ENCODE results near the gene C17orf107. TPM values are rescaled to one million over a fixed set of nuclear protein-coding genes. Genes with fewer than 3 reads are reported as not detected.
"Not testable (repeated sequence)": the region's sequence is repeated elsewhere in the genome, so short reads cannot be mapped to it uniquely, and the experiment has no call there.

The C17orf107 gene
- total RNA-seq, 4 donors from 2014 or later = 0.90 to 2.0 (median 1.3) TPM

DNA sequence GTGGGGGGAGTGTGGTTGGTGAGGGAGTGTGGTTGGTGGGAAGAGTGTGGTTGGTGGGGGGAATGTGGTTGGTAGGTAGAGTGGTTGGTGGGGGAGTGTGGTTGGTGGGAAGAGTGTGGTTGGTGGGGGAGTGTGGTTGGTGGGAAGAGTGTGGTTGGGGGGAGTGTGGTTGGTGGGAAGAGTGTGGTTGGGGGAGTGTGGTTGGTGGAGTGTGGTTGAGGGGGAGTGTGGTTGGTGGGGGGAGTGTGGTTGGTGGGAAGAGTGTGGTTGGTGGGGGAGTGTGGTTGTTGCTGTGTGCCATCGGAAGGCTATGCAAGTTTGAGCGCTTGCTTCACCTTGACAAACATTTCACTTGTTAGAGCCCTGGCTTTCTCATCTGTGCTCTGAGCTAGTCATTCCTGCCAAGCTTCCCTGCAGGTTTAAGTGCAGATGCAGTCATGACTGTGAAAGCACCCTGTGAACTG lies 46.1 kb upstream of the C17orf107 start:
- TF ChIP-seq EP300 (IDR thresholded peaks at IDR 0.05) (no peak), POLR2A (IDR thresholded peaks at IDR 0.05) (no peak)
- TF ChIP-seq, protein P1, sequence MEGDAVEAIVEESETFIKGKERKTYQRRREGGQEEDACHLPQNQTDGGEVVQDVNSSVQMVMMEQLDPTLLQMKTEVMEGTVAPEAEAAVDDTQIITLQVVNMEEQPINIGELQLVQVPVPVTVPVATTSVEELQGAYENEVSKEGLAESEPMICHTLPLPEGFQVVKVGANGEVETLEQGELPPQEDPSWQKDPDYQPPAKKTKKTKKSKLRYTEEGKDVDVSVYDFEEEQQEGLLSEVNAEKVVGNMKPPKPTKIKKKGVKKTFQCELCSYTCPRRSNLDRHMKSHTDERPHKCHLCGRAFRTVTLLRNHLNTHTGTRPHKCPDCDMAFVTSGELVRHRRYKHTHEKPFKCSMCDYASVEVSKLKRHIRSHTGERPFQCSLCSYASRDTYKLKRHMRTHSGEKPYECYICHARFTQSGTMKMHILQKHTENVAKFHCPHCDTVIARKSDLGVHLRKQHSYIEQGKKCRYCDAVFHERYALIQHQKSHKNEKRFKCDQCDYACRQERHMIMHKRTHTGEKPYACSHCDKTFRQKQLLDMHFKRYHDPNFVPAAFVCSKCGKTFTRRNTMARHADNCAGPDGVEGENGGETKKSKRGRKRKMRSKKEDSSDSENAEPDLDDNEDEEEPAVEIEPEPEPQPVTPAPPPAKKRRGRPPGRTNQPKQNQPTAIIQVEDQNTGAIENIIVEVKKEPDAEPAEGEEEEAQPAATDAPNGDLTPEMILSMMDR (IDR thresholded peaks at IDR 0.05) = no peak
- Histone ChIP-seq H3K9me3 (no peaks in the 10 kb centered on the region), H3K4me3 (no peak overlapping the region), H3K27ac (peak overlapping the region in 1 of 4 donors; percentile 5), H3K27me3 (no peaks in the 10 kb centered on the region), H3K4me1 (peaks cover 0 to 75% (median 24%) of the 10 kb centered on the region in 4 donors), H3K36me3 (no peaks in the 10 kb centered on the region)
- DNase-seq (ENCODE audit: low spot score in 2 of 2) = no peak
- WGBS, 2 donors = 88 to 93% methylated on average over 2 of the region's 2 CpGs

DNA sequence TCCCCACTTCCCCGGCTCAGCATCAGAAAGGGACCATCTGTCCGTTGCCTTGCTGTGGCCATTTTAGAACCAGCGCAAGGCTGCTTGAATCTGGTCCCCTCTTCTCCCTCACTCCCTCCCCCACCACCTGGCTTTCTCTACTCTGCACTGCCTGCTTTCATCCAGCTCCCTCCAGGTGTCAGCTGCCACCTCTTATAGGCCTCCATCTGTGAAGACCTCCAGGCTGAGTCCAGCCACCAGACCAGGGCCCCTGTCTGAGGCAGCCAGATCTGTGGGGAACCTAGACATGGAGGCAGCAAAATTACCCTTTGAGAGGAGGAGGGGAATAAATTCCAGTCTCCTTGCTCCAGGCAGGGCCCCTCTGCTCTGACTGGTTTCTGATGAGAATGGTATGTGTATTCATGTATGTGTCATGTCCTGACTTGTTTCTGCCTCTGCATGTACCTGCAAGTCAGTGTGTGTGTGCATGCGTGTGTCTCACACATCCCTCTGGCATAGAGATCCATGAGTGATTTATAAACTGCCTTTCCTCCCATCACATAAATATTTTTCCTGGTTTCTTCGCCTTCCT lies 45.1 kb upstream of the C17orf107 start:
- DNase-seq (ENCODE audit: low spot score in 2 of 2) = no peak
- H3K9me3 ChIP-seq = no peaks in the 10 kb centered on the region
- TF ChIP-seq EP300 (IDR thresholded peaks at IDR 0.05) (no peak), POLR2A (IDR thresholded peaks at IDR 0.05) (no peak)
- TF ChIP-seq, protein P1 (IDR thresholded peaks at IDR 0.05) = no peak
- H3K4me1 ChIP-seq = peaks cover 0 to 75% (median 29%) of the 10 kb centered on the region in 4 donors
- no peaks in the 10 kb centered on the region for H3K27me3 ChIP-seq
- WGBS, 2 donors = 89 to 92% methylated on average over 5 of the region's 5 CpGs
- no peak overlapping the region for H3K4me3 ChIP-seq
- H3K27ac ChIP-seq = peak overlapping the region in 1 of 4 donors; percentile 5
- H3K36me3 ChIP-seq = no peaks in the 10 kb centered on the region

DNA sequence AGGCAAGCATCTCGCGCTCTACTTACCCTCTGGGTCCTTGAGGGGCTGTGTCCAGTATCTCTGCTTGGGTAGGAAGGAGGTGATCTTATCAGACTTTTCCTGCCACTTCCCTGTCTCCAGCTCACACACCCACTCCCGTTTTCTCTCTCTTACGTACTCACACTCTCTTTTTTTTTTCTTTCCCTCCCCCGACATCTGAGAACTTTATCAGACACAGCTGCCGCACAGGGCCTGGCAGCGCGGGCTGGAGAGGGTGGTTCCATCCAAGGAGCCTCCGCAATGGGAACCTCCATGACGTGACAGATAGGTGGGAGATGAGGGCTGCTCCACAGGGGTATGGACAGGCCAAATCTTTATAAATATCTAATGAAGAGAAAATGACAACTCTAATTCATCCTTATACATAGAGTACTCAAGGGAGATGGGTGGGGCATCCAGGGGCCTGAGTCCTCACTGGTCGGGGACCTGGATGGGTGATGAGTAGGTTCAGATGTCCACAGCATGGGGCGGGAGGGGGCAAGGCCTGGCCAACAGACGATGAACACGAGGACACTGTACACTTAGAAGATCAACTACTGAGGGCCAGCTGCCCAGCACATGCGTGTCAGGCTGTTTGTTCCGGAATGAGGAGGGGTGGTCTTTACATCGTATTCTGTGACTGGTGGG lies 42.9 kb upstream of the C17orf107 start:
- Histone ChIP-seq H3K36me3 (no peaks in the 10 kb centered on the region), H3K27ac (peak overlapping the region in 3 of 4 donors; percentile 76 to 91 (median 86)), H3K4me1 (peaks cover 0 to 74% (median 38%) of the 10 kb centered on the region in 4 donors), H3K4me3 (no peak overlapping the region), H3K27me3 (no peaks in the 10 kb centered on the region), H3K9me3 (no peaks in the 10 kb centered on the region)
- WGBS, 2 donors = 79 to 81% methylated on average over 17 of the region's 17 CpGs
- DNase-seq (ENCODE audit: low spot score in 2 of 2) = no peak
- TF ChIP-seq POLR2A (IDR thresholded peaks at IDR 0.05) = no peak
- TF ChIP-seq, protein P1 (IDR thresholded peaks at IDR 0.05) = no peak
- no peak for TF ChIP-seq EP300 (IDR thresholded peaks at IDR 0.05)

DNA sequence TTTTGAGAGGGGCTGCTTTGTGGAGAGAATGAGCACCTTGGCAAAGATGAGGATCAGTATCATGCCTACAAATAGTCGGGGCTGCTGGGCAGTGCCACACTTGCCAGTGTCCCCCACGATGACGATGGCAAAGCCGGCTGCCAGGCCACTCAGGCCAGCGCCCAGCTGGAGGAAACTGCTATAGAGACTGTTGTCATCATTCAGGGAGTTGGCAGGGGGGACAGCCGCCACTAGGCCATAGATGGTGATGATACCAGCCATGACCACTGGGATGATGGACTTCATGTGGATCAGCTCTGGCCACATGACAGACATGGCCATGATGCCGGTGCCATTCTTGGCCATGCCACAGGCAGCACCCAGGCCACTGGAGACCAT lies 42.4 kb upstream of the C17orf107 start:
- Histone ChIP-seq H3K27me3 (no peaks in the 10 kb centered on the region), H3K27ac (peak overlapping the region in 3 of 4 donors; percentile 76 to 91 (median 86)), H3K4me3 (no peak overlapping the region), H3K36me3 (no peaks in the 10 kb centered on the region), H3K9me3 (no peaks in the 10 kb centered on the region), H3K4me1 (peaks cover 0 to 76% (median 41%) of the 10 kb centered on the region in 4 donors)
- DNase-seq (ENCODE audit: low spot score in 2 of 2) = no peak
- no peak for TF ChIP-seq POLR2A (IDR thresholded peaks at IDR 0.05)
- TF ChIP-seq, protein P1 (IDR thresholded peaks at IDR 0.05) = peak in 1 of 5 experiments; percentile 17
- WGBS, 2 donors = 86 to 90% methylated on average over 6 to 7 of the region's 7 CpGs

DNA sequence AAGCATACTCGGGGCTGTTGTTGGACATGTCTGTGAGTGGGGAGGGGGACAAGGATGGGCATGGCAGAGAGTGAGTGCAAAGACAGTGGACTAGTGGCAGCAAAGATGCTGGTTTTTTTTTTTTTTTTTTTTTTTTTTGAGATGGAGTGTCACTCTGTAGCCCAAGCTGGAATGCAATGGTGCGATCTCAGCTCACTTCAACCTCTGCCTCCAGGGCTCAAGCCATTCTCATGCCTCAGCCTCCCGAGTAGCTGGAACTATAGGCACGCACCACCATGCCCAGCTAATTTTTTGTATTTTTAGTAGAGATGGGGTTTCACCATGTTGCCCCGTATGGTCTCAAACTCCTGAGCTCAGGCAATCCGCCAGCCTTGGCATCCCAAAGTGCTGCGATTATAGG lies 42.0 kb upstream of the C17orf107 start:
- H3K27ac ChIP-seq = peak overlapping the region; percentile 41 to 91 (median 81)
- 68 to 75% methylated on average over 7 of the region's 7 CpGs for WGBS, 2 donors
- H3K27me3 ChIP-seq; H3K9me3 ChIP-seq; DNase-seq (ENCODE audit: low spot score in 2 of 2); H3K4me3 ChIP-seq; H3K36me3 ChIP-seq: not testable (repeated sequence)
- H3K4me1 ChIP-seq = peaks cover 0 to 77% (median 43%) of the 10 kb centered on the region in 4 donors
